ENCODE measurements around the gene SLC6A19. TPM values are rescaled to one million over a fixed set of nuclear protein-coding genes. Genes with fewer than 3 reads are reported as not detected.

SLC6A19 gene
- total RNA-seq, 1 experiment from 2014 or later = 0.37 TPM

- in situ Hi-C loops (cut with HindIII; ENCODE audit: low sequenced_read_pairs) = no loop called here
- DNase-seq (ENCODE audit: low spot score) = no peak
Measured at GRCh38 chr5:1188464-1188863, 12.9 kb upstream of the SLC6A19 start.

- in situ Hi-C loops (cut with HindIII; ENCODE audit: low sequenced_read_pairs) = no loop called here
- DNase-seq (ENCODE audit: low spot score) = no peak
Measured at GRCh38 chr5:1189269-1189668, 12.1 kb upstream of the SLC6A19 start.

- in situ Hi-C loops (cut with HindIII; ENCODE audit: low sequenced_read_pairs) = no loop called here
Measured at GRCh38 chr5:1190278-1190677, 11.1 kb upstream of the SLC6A19 start.

GRCh38 chr5:1190837-1191239, 10.6 kb upstream of the SLC6A19 start:
- in situ Hi-C loops (cut with HindIII; ENCODE audit: low sequenced_read_pairs) = no loop called here
- DNase-seq (ENCODE audit: low spot score) = no peak

More at GRCh38 chr5:1190278-1190677, 11.1 kb upstream of the SLC6A19 start:
- no peak for DNase-seq (ENCODE audit: low spot score)

- in situ Hi-C loops (cut with HindIII; ENCODE audit: low sequenced_read_pairs) = no loop called here
- no peak for DNase-seq (ENCODE audit: low spot score)
Measured at GRCh38 chr5:1192971-1193590, 8.3 kb upstream of the SLC6A19 start.

- in situ Hi-C loops (cut with HindIII; ENCODE audit: low sequenced_read_pairs) = no loop called here
- DNase-seq (ENCODE audit: low spot score) = no peak
Measured at GRCh38 chr5:1193591-1193985, 7.8 kb upstream of the SLC6A19 start.

GRCh38 chr5:1194378-1194777, 7.0 kb upstream of the SLC6A19 start:
- no peak for DNase-seq (ENCODE audit: low spot score)
- in situ Hi-C loops (cut with HindIII; ENCODE audit: low sequenced_read_pairs) = no loop called here

- in situ Hi-C loops (cut with HindIII; ENCODE audit: low sequenced_read_pairs) = no loop called here
- DNase-seq (ENCODE audit: low spot score) = no peak
Measured at GRCh38 chr5:1195439-1195838, 6.0 kb upstream of the SLC6A19 start.

- DNase-seq (ENCODE audit: low spot score) = no peak
- in situ Hi-C loops (cut with HindIII; ENCODE audit: low sequenced_read_pairs) = no loop called here
Measured at GRCh38 chr5:1195916-1196315, 5.5 kb upstream of the SLC6A19 start.

- in situ Hi-C loops (cut with HindIII; ENCODE audit: low sequenced_read_pairs) = no loop called here
- no peak for DNase-seq (ENCODE audit: low spot score)
Measured at GRCh38 chr5:1196562-1196961, 4.8 kb upstream of the SLC6A19 start.

- DNase-seq (ENCODE audit: low spot score) = no peak
Measured at GRCh38 chr5:1197876-1198666, 3.3 kb upstream of the SLC6A19 start.

GRCh38 chr5:1199340-1199648, 2.1 kb upstream of the SLC6A19 start:
- in situ Hi-C loops (cut with HindIII; ENCODE audit: low sequenced_read_pairs) = no loop called here

More at GRCh38 chr5:1197876-1198666, 3.3 kb upstream of the SLC6A19 start:
- in situ Hi-C loops (cut with HindIII; ENCODE audit: low sequenced_read_pairs) = no loop called here

GRCh38 chr5:1199649-1200494, 1.5 kb upstream of the SLC6A19 start:
- in situ Hi-C loops (cut with HindIII; ENCODE audit: low sequenced_read_pairs) = no loop called here
- no peak for DNase-seq (ENCODE audit: low spot score)

More at GRCh38 chr5:1199340-1199648, 2.1 kb upstream of the SLC6A19 start:
- no peak for DNase-seq (ENCODE audit: low spot score)

- DNase-seq (ENCODE audit: low spot score) = no peak
- in situ Hi-C loops (cut with HindIII; ENCODE audit: low sequenced_read_pairs) = no loop called here
Measured at GRCh38 chr5:1200495-1201326, 684 bp upstream of the SLC6A19 start.

- in situ Hi-C loops (cut with HindIII; ENCODE audit: low sequenced_read_pairs) = no loop called here
Measured at GRCh38 chr5:1202026-1202797, 817 bp downstream of the SLC6A19 start.

GRCh38 chr5:1202798-1203185, 1.4 kb downstream of the SLC6A19 start:
- no peak for DNase-seq (ENCODE audit: low spot score)
- in situ Hi-C loops (cut with HindIII; ENCODE audit: low sequenced_read_pairs) = no loop called here

More at GRCh38 chr5:1202026-1202797, 817 bp downstream of the SLC6A19 start:
- no peak for DNase-seq (ENCODE audit: low spot score)

GRCh38 chr5:1203311-1203967, 2.0 kb downstream of the SLC6A19 start:
- in situ Hi-C loops (cut with HindIII; ENCODE audit: low sequenced_read_pairs) = no loop called here
- no peak for DNase-seq (ENCODE audit: low spot score)

All from G401 (cell line).